Mesothelial cell of epicardium (in vitro differentiated cells): ENCODE results near the gene ADGRV1. TPM values are rescaled to one million over a fixed set of nuclear protein-coding genes. Genes with fewer than 3 reads are reported as not detected.

Experiments used
- DNase-seq, 2 experiments: peaks; one replicate each; pipeline ENCODE4 v3.0.0; 2021; ENCODE audit warnings: low spot score in 2 of 2; ENCODE audit not compliant: unreplicated experiment in 2 of 2
- H3K27ac Mint-ChIP-seq: 2 replicates; pipeline ENCODE4 v1.8.0; 2021; ENCODE audit warnings: mixed read lengths
- H3K27me3 Mint-ChIP-seq: 2 replicates; pipeline ENCODE4 v1.8.0; 2021; ENCODE audit warnings: low read depth, mixed read lengths
- H3K36me3 Mint-ChIP-seq: 2 replicates; pipeline ENCODE4 v1.8.0; 2021; ENCODE audit warnings: mixed read lengths
- H3K4me1 Mint-ChIP-seq: 2 replicates; pipeline ENCODE4 v1.8.0; 2021; ENCODE audit warnings: mixed read lengths
- H3K4me3 Mint-ChIP-seq: 2 replicates; pipeline ENCODE4 v1.8.0; 2021; ENCODE audit warnings: mild to moderate bottlenecking, moderate library complexity, mixed read lengths
- H3K9me3 Mint-ChIP-seq: 2 replicates; pipeline ENCODE4 v1.8.0; 2021; ENCODE audit warnings: mixed read lengths
- CTCF ChIP-seq: fragments of 200-600 bp; sonication (generic); IDR thresholded peaks from one replicate; pipeline ENCODE4 v1.5.0; 2021; ENCODE audit warnings: antibody characterized with exemption; ENCODE audit not compliant: unreplicated experiment
- total RNA-seq: library from RNA; stranded (reverse); gene quantifications from 3 replicates; pipeline ENCODE4 v1.2.1, GENCODE V29; 2021

ADGRV1 gene
- total RNA-seq, 1 donor from 2014 or later, result 25.4 TPM

GRCh38 chr5:90981177-90981576 lies 422.6 kb downstream of the ADGRV1 start:
- TF ChIP-seq CTCF, result no peak
- Mint-ChIP-seq H3K4me1 (peaks cover 16% of the 10 kb centered on the region), H3K4me3 (no peak overlapping the region), H3K27me3 (peaks cover 56% of the 10 kb centered on the region), H3K27ac (no peak overlapping the region), H3K36me3 (peaks cover 1% of the 10 kb centered on the region), H3K9me3 (no peaks in the 10 kb centered on the region)
- no peak for DNase-seq

- no peak overlapping the region for H3K27ac Mint-ChIP-seq
- peaks cover 1% of the 10 kb centered on the region for H3K36me3 Mint-ChIP-seq
- H3K4me1 Mint-ChIP-seq, result peaks cover 16% of the 10 kb centered on the region
- TF ChIP-seq CTCF, result no peak
- DNase-seq, result no peak
- H3K9me3 Mint-ChIP-seq, result no peaks in the 10 kb centered on the region
- H3K27me3 Mint-ChIP-seq, result peaks cover 56% of the 10 kb centered on the region
- no peak overlapping the region for H3K4me3 Mint-ChIP-seq
These were observed 423.2 kb downstream of the ADGRV1 start for GRCh38 chr5:90981821-90982220.

- Mint-ChIP-seq H3K27ac (no peak overlapping the region), H3K4me3 (no peak overlapping the region), H3K36me3 (peaks cover 1% of the 10 kb centered on the region), H3K4me1 (peaks cover 16% of the 10 kb centered on the region), H3K27me3 (peaks cover 52% of the 10 kb centered on the region), H3K9me3 (no peaks in the 10 kb centered on the region)
- no peak for TF ChIP-seq CTCF
- no peak for DNase-seq
These were observed 424.0 kb downstream of the ADGRV1 start for GRCh38 chr5:90982576-90982975.

GRCh38 chr5:90983148-90983547 lies 424.6 kb downstream of the ADGRV1 start:
- Mint-ChIP-seq H3K4me3 (no peak overlapping the region), H3K27ac (no peak overlapping the region), H3K4me1 (peaks cover 16% of the 10 kb centered on the region), H3K27me3 (peaks cover 52% of the 10 kb centered on the region), H3K36me3 (peaks cover 1% of the 10 kb centered on the region), H3K9me3 (no peaks in the 10 kb centered on the region)
- no peak for TF ChIP-seq CTCF
- no peak for DNase-seq

GRCh38 chr5:90983711-90984124 lies 425.1 kb downstream of the ADGRV1 start:
- H3K27ac Mint-ChIP-seq, result no peak overlapping the region
- no peak overlapping the region for H3K4me3 Mint-ChIP-seq
- DNase-seq, result no peak
- H3K36me3 Mint-ChIP-seq, result peaks cover 1% of the 10 kb centered on the region
- H3K4me1 Mint-ChIP-seq, result peaks cover 16% of the 10 kb centered on the region
- H3K9me3 Mint-ChIP-seq, result no peaks in the 10 kb centered on the region
- TF ChIP-seq CTCF, result no peak
- peaks cover 51% of the 10 kb centered on the region for H3K27me3 Mint-ChIP-seq

- Mint-ChIP-seq H3K9me3 (peaks cover 7% of the 10 kb centered on the region), H3K4me1 (peaks cover 16% of the 10 kb centered on the region), H3K27me3 (peaks cover 43% of the 10 kb centered on the region), H3K4me3 (no peak overlapping the region), H3K27ac (no peak overlapping the region), H3K36me3 (peaks cover 6% of the 10 kb centered on the region)
- DNase-seq, result no peak
- no peak for TF ChIP-seq CTCF
These were observed 426.7 kb downstream of the ADGRV1 start for GRCh38 chr5:90985341-90985740.
